ENCODE data around the gene KAZN.

Gene KAZN

DNA sequence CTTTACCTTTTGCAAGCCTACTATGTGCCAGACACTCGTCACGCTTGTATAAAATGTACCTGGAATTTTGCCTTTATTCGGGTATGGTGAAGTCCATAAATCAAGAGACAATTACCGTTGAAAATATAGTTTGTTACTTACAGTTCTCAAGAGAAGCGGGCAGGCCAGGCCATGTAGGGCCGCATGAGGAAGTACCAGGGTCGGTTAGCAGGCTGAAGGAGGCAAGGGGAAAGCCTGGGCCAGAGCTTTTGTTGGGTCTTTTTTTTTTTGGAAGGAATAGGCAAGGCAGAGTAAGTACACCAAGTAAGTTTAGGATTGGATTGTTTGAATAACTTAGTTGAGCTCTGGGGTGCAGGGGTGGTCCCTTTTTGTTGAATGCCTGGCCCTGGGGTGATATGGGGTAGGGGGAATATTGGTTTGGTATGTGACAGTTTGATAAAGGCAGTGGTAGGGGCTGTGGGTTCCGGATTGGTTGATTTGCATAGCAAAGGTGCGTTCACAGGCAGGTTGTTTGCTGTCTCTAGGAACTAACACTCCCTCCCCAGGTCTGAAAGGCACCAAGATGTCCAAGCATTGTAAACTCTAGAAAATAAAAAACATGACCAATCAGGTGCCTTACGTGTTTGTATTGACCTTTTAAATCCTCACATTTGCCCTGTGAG, 80.7 kb downstream of the KAZN start:
- DNase-seq, result no peak

DNA sequence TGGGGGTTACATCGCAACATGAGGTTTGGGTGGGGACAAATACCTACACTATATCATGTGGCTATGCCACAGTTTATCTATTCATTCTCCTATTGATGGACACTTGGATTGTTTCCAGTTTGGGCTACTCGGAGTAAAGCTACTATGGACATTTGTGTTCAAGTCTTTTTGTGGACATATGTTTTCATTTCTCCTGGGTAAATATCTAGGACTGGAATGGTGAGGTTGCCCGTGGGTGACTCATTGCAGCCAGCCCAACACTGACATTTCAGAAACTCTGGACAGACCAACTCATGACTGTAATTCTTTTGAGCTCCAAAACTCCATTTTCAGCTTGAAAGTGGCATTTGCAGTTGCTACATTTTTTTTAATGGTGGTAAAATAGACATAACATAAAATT, 82.7 kb downstream of the KAZN start:
- peak; percentile 31 for DNase-seq

DNA sequence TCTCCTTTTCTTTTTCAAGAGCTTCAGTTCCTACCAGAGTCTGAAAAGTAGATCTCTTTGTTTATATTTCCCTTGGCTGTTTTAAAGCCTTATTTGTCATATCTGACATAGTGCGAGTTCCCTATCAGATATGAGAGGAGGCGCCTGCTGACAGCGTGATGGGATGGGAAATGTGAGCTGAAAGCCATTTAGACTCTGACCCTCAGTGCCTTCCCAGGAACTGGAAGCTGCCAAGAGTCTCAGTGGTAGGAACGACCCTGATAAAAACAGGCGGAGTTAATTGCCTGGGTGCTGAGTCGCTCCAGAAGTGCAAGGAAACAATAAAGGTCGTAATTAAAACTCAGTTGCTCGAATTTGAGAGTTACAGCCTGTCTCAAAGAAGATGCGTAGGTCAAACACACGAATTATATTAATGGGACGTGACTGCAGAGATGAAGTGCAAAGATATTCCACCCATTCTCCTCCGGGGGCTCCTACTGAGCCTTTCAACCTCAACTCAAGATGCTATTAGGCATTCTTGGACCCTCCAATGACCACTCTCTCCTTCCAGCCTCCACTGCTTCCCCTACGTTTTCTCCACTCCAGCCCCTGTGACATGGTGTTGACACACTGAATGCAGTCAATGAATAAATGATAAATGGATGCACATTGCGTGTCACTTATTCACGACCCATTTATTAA, 84.6 kb downstream of the KAZN start:
- no peak for DNase-seq

DNA sequence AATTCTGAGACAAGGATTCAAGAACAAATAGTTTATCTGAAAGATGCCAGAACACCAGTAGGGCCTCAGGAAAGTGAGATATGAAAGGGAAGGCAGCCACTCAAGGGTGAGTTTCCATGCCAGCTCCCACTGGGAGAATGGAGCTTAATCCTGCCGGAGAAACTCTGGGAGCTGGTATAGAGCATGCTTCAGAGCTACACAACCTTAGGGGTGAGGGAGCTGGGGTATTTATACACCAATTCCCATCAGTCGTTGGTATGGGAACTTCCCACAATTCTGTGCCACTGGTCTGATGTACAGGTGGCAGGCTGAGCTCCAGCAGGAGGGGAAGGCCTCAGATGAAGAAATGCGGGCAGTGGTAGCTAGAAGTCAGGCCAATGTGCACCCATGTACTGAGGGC, 86.6 kb downstream of the KAZN start:
- no peak for DNase-seq

DNA sequence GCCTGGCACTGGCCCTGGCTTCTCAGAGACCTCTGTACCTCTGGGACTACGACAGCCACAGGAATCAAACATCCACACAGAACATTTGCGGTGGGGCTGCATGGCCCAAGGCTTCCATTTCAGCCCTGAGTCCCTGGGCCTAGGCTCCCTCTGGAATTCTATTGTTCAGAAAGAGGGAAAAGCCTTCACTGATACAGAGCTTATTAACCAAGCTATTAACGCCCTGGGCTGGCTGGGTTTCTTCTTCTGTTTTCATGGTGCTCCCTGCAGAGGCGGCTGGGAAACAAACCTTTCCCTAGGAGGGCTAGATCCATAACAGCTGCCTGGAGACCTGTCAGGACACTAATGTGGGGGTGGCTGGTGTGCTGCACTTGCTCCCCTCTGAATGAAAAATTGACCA, 88.2 kb downstream of the KAZN start:
- DNase-seq, result no peak

DNA sequence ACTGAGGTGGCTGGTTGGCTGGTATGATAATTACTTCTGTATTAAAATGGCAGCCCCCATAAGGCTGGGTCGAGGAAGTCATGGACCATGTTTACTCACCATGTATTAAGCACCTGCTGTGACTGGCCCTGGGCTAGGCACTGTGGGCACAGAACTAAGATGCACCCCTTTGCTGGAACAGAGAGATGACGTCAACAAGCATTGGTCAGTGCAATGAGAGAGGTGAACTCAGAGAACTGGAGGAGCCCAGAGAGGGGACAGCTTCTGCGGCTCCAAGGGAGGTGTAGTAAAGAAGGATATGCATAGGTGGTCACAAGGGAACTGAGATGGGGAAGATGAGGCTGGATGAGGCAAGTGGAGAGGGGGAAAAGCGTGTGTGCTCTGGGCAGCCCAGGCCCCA, 88.7 kb downstream of the KAZN start:
- no peak for DNase-seq

DNA sequence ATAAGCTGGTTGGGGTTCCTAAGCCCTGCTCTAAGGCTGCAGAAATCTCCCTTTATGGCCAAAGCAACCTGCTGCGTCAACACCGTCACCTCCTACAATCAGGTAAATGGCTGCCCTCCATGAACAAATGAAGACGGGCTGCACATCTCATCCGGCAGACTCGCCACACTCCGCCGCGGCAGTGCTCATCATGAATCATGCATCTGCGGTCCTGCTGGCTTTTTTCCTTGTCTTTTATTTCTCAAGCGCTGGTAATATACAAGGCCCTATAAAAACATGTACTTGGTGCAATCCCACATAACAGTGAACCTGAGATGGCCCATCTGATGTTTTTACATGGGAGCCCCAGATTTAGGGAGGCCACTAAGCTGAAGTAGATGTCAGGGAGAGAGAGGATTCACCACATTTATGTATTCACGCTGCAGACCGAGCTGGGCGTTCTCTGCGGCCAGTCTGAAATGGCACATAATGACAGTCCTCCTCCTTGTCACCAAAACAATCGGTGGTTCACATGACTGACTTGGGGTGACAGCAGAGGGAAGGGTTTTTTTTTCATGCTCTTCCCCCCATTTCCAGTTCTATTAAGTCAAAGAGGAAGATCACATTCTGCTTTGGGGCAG, 91.6 kb downstream of the KAZN start:
- no peak for DNase-seq

DNA sequence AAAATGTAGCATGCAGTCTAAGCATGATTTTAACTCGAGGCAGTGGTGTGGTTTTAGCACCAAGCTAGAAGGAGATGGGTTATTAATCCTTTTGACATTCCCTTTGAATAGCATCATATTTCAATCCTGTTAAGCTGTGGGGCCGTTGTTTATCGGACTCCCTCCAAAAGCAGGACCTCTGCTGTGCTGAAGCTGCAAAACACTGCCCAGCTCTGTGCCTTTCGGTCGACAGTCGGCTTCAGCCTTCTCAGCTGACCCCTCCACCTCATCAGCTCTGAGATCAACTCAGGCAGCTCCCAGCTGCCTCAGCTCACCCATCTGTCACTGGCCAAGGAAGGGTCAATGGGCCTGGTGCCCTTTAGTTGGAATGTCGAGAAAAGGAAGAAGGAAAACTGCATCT, 95.5 kb downstream of the KAZN start:
- DNase-seq, result no peak

DNA sequence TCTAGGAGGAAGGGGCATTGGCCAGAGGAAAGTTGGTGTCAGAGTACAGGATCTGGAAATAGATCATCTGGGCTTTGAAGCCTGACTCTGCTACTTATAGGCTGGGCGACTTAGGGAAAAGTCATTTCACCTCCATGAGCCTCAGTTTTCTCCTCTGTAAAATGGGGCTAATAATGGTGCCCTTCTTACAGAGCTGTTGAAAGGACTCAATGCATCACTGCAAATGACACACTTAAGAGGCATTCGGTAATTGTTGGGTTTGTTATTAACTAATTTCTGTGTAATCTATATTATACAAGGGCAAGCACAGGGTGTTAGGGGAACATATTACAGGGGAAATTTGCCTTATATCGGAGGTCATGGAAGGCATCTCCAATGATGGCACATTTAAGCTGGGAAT, 96.1 kb downstream of the KAZN start:
- DNase-seq, result no peak

DNA sequence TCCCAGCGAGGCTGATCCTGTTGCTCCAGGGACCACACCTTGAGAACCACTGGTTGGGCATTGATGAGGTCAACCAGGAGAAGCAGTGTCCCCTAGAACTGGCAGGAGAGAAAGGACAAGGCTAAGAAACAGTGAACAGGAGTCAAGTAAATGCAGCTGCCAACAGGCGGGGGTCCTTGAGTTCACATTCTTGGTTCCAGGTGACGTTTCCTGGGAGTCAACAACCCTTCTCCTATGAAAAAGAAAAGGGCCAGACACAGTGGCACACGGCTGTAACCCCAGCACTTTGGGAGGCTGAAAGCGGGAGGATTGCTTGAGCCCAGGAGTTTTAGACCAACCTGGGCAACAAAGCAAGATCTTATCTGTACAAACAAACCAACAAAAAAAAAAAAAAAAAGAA, 98.3 kb downstream of the KAZN start:
- DNase-seq, result no peak

DNA sequence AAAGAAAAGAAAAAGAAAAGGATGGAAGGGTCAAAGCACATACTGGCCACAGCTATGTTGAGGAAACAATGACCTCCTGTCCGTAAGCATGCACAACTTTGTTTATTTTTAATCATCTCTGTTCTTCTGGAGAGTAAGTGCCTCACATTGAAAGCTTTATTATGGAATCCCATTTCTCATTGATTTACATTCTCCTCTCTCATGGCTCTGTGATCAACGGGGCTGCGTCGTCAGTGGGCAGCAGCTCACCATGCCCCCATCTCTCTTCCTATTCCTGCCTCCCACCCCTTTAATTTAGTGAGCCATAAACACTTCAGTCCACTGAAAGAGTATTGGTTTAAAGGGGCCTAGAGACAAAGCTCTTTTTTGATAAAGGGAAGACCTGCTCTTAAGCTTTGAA, 98.9 kb downstream of the KAZN start:
- DNase-seq, result peak; percentile 85

DNA sequence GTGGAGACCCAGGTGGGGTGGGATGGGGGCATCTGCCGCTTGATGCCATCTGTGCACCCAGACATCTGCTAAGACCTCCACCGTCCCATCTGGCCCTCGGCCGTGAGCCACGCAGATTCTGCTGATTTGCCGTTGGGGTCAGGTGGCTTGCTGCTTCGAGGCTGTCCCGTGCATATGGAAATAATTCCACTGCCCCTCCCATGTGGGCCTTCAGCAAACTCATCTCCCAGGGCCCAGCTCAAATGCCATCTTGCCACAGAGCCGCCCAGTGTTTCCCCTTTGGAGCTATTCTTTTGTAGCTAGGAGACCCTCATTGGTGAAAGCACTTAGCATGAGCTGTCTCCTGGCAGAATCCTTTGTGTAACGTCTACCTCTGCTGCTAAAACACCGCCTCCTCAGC, 99.8 kb downstream of the KAZN start:
- DNase-seq, result no peak

DNA sequence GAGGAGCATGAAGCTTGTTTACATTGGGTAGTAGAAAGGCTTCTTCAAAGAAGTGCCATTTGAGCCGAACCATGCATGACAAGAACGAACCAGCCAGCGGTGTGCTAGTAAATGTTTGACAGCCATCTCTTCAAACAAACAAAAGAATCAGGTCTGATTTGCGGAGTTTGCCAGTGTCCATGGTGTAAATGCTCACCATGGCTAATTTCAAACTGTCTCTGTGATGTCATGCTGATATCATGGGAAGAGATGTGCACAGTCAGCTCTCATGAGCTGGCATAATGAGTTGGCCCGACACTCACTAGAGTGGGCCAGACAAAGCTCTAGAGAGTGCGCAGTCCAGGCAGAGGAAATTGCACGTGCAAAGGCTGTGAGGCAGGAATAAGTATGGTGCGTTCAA, 101.1 kb downstream of the KAZN start:
- peak; percentile 39 for DNase-seq

DNA sequence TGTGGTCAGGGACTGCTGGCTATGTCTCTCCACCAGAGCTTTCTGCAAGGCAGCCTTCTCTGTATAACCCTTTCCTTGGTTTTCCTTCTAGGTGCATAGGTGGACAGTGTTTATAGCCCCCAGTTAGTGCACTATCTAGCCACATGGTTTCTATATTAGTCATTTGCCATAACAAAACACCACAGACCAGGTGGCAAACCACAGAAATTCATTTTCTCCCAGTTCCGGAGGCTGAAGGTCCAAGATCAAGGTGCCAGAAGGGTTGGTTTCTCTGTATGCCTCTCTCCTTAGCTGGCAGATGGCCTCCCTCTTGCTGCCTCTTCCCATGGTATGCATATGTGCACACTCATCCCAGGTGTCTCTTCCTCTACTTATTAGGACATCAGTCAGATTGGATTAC, 106.4 kb downstream of the KAZN start:
- DNase-seq, result peak; percentile 23

DNA sequence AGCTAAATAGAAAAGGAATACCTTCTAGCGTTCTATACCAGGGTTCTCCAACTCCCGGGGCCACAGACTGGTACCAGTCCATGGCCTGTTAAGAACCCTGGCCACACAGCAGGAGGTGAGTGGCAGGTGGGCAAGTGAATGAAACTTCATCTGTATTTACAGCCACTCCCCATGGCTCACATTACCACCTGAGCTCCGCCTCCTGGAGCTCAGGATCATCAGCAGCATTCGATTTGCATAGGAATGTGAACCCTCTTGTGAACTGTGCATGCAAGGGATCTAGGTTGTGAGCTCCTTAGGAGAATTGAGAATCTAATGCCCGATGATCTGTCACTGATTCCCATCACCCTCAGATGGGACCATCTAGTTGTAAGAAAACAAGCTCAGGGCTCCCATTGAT, 107.3 kb downstream of the KAZN start:
- DNase-seq, result no peak

DNA sequence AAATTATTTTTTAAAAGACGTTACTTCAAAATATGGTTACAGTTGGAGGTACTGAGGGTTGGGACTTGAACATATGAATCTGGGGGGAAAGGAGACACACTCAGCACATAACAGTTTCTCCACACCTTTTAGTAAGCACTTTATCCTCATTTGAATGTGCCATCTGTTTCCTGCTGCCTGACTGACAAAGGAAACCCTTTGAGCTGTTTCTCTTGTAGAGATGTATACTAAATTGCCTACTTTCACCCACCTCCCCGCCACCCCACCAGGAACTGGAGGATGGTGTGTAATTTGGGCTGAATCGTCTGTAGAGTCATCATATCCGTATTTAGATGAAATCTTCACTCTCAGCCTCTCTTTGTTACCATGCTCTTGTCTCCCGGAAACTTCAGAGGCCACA, 108.1 kb downstream of the KAZN start:
- DNase-seq, result no peak

DNA sequence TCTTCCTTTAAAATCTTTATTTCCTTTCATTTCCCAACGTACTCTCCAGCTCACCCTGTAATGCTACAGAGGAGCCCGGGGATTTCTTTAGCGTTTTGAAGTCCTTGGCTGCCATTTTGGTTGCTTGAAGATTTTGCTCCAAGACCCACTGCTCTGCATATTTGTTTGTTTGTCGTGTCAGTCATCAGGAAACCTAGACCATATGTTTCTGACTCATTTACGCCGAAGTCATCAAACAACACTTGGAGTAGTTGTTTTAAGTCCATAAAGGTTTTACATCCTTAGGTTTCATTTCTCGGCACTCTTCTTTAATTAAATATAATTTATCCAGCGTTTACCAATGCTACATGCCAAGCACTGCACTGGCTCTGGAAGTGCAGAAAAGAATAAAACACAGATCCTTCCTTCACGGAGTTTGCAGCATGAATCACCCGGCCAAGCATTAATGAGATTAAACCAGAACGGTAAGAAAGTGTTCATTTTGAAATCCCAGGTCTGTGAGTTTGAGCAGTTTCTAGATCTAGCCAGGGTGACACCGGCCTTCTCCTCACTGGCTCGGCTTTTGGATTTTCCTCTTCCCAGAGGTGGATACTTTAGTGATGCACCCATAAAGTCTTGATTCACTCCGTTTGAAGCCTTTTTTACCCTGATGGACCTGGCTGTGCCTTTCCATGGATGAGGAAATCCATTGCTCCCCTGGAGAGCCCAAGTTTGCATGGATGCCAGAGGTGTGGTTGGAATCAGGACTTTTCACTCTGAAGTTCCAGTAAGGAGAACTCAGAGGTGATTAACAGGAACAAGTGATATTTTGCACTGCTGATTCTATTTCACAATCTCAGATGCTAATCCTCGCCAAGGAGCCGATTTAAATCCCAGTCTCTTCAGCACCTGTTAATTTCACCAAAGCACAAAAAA, 109.3 kb downstream of the KAZN start:
- no peak for DNase-seq

DNA sequence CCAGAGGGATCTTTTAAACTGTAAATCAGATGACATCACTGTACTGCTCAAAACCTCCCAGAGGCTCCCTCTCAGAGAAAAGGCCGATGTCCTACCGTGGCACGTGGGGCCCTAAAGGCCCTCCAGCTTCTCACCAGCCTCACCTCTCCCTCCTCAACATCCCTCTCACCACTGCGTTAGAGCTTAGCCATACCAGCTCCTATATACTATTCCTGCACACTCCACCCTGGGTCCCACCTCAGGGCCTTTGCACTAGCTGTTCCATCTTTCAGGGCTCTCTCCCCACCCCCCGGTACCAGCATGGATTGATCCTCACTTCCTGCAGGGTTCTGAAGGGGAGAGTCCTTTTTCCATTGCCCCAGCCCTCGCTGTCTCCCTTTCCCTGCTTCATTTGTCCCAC, 111.8 kb downstream of the KAZN start:
- DNase-seq, result no peak

DNA sequence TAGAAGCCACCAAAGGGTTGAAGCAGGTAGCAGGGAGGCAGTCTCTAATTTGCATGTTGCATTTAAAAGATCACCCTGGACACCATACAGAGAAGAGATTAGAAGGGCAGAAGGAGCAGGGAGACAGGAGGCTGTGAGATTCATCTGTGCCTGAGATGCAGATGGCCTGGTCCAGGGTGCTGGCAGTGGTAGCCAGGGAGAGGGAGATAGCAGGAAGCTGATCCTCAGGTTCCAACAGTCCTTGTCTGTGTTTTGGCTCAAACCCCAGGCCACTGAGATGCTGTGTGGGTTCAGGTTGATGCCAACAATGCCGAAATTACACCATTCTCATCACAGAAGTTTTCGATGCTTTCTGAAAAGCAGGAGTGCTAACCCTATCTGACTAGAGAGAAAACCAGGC, 113.7 kb downstream of the KAZN start:
- DNase-seq, result no peak

DNA sequence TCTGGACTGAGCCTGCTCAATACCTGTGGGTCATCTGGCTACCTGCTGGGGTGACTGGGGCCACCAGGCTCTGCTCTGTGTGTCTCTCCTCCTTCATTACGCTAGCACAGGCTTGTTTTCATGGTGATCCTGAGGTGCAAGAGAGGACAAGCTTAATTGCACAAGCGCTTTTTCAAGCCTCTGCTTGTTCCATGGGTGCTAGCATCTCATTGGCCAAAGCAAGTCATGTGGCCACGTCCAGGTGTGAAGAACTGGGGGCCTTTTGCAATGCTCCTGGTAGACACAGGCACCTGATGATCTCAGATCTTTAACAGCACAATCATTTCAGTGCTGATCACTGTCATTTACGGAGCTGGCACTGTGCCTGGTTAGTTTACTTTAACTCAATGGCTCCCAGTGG, 114.6 kb downstream of the KAZN start:
- DNase-seq, result no peak

DNA sequence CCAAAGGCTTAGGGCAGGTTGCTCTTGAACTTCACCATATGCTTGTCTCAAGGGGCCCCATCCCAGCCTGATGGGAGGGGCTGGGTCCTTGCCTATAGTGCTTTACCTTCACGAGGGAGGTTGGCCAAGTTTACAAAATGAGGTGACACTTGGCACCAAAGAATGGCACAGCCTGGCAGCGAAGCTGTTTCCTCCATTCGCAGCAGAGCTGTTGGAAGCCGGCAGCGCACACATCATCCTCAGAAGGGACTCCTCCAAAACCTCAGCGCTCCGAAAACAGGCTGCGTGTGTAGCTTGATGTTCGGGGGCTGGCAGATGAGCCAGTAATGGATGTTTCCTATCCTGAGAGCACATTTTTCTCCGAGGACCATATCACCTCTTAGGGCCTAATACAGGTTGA, 116.8 kb downstream of the KAZN start:
- DNase-seq, result no peak

DNA sequence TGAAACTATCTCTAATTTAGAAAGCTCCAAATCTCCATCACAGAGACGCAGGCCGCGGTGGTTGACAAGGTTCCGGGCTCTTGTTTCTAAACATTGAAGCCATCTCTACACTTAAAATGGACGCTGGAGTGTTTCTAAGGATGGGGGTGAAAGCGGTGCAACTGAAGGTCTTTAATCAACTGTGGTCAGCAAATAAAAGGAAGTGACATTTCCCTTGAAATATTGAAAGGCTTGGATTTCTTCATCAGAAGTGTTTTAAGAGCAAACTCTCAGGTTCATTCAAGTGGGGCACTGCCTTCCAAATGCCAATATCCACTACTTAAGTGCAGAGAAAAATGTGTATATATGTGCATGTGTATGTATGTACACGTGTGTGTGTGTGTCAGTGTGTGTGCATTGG, 117.3 kb downstream of the KAZN start:
- DNase-seq, result no peak

DNA sequence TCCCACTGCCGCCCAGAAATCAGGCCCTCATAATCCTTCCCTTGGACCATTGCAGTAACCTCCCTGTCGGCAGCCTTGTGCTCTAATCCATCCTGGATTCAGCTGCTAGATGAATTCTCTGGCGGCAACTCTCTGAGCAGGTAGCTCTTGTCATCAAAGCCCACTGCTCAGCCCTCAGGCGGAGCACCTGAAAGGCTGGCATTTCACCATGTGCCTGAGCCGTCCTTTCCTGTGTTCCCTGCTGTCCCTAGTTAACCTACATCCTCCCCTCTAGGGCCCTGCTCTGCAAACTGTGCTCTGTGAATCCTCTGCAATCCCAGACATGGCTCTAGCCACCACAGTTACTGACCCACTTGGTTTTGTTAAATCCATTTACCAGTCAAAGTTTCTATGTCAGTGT, 118.0 kb downstream of the KAZN start:
- DNase-seq, result no peak

DNA sequence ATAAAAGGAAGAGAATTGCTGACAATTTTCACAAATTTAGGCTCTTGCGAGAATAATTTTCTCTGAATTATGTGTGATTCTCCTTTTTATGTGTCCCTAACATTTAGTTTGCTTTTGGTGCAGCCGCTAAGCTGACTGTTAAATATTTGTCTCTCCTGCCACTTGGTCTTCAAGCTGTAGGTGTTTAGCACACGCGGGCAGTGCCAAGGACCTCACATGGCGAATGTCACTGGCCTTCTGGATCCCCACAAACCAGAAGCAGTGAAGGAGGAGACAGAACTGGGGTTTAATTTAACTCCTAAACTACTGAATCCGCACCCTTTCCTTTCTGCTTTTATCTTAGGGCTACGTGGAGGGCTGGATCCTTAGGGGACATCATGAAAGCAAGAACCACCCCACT, 120.0 kb downstream of the KAZN start:
- DNase-seq, result no peak
